Mesothelial cell of epicardium (in vitro differentiated cells): ENCODE measurements around the gene CDS1. TPM values are rescaled to one million over a fixed set of nuclear protein-coding genes. Genes with fewer than 3 reads are reported as not detected.

ENCODE experiments used
- DNase-seq, 2 experiments: peaks; one replicate each; pipeline ENCODE4 v3.0.0; 2021; ENCODE audit warnings: low spot score in 2 of 2; ENCODE audit not compliant: unreplicated experiment in 2 of 2
- H3K27ac Mint-ChIP-seq: 2 replicates; pipeline ENCODE4 v1.8.0; 2021; ENCODE audit warnings: mixed read lengths
- H3K27me3 Mint-ChIP-seq: 2 replicates; pipeline ENCODE4 v1.8.0; 2021; ENCODE audit warnings: low read depth, mixed read lengths
- H3K36me3 Mint-ChIP-seq: 2 replicates; pipeline ENCODE4 v1.8.0; 2021; ENCODE audit warnings: mixed read lengths
- H3K4me1 Mint-ChIP-seq: 2 replicates; pipeline ENCODE4 v1.8.0; 2021; ENCODE audit warnings: mixed read lengths
- H3K4me3 Mint-ChIP-seq: 2 replicates; pipeline ENCODE4 v1.8.0; 2021; ENCODE audit warnings: mild to moderate bottlenecking, moderate library complexity, mixed read lengths
- H3K9me3 Mint-ChIP-seq: 2 replicates; pipeline ENCODE4 v1.8.0; 2021; ENCODE audit warnings: mixed read lengths
- CTCF ChIP-seq: fragments of 200-600 bp; sonication (generic); IDR thresholded peaks from one replicate; pipeline ENCODE4 v1.5.0; 2021; ENCODE audit warnings: antibody characterized with exemption; ENCODE audit not compliant: unreplicated experiment
- total RNA-seq: library from RNA; stranded (reverse); gene quantifications from 3 replicates; pipeline ENCODE4 v1.2.1, GENCODE V29; 2021

The CDS1 gene
- total RNA-seq, 1 donor from 2014 or later, result 18.7 TPM

- Mint-ChIP-seq H3K27ac (no peak overlapping the region), H3K9me3 (no peaks in the 10 kb centered on the region), H3K4me1 (peaks cover 7% of the 10 kb centered on the region), H3K4me3 (no peak overlapping the region), H3K27me3 (no peaks in the 10 kb centered on the region), H3K36me3 (no peaks in the 10 kb centered on the region)
- DNase-seq, result no peak
- no peak for TF ChIP-seq CTCF
Observed at GRCh38 chr4:84574069-84574720, 8.7 kb upstream of the CDS1 start.

GRCh38 chr4:84578540-84579402, 4.2 kb upstream of the CDS1 start:
- H3K4me1 Mint-ChIP-seq, result peaks cover 21% of the 10 kb centered on the region
- no peaks in the 10 kb centered on the region for H3K36me3 Mint-ChIP-seq
- H3K9me3 Mint-ChIP-seq, result no peaks in the 10 kb centered on the region
- no peak for DNase-seq
- H3K27me3 Mint-ChIP-seq, result peaks cover 9% of the 10 kb centered on the region
- no peak for TF ChIP-seq CTCF
- no peak overlapping the region for H3K4me3 Mint-ChIP-seq
- H3K27ac Mint-ChIP-seq, result peak overlapping the region; percentile 86

GRCh38 chr4:84579403-84579776, 3.5 kb upstream of the CDS1 start:
- no peaks in the 10 kb centered on the region for H3K9me3 Mint-ChIP-seq
- no peak overlapping the region for H3K4me3 Mint-ChIP-seq
- no peaks in the 10 kb centered on the region for H3K36me3 Mint-ChIP-seq

GRCh38 chr4:84582302-84582987, 482 bp upstream of the CDS1 start:
- H3K9me3 Mint-ChIP-seq, result peaks cover 3% of the 10 kb centered on the region
- TF ChIP-seq CTCF, result no peak
- DNase-seq, result peak; percentile 98 to 100
- peak overlapping the region; percentile 93 for H3K27ac Mint-ChIP-seq
- peaks cover 5% of the 10 kb centered on the region for H3K36me3 Mint-ChIP-seq
- peak overlapping the region; percentile 73 for H3K4me3 Mint-ChIP-seq
- H3K4me1 Mint-ChIP-seq, result peaks cover 42% of the 10 kb centered on the region
- H3K27me3 Mint-ChIP-seq, result peaks cover 25% of the 10 kb centered on the region

More at GRCh38 chr4:84579403-84579776, 3.5 kb upstream of the CDS1 start:
- Mint-ChIP-seq H3K27ac (peak overlapping the region; percentile 86), H3K27me3 (peaks cover 15% of the 10 kb centered on the region), H3K4me1 (peaks cover 27% of the 10 kb centered on the region)
- DNase-seq, result no peak
- TF ChIP-seq CTCF, result no peak

GRCh38 chr4:84583876-84584380, 1.0 kb downstream of the CDS1 start:
- Mint-ChIP-seq H3K27ac (peak overlapping the region; percentile 97), H3K4me1 (peaks cover 38% of the 10 kb centered on the region), H3K9me3 (peaks cover 11% of the 10 kb centered on the region), H3K36me3 (peaks cover 17% of the 10 kb centered on the region), H3K4me3 (peak overlapping the region; percentile 87), H3K27me3 (peaks cover 25% of the 10 kb centered on the region)
- no peak for DNase-seq
- no peak for TF ChIP-seq CTCF
